Nephron progenitor cell (in vitro differentiated cells): ENCODE results near the gene CALM1.

Experiments used
- DNase-seq: peaks from one replicate; pipeline ENCODE4 v3.0.0; 2021
- H3K27ac Mint-ChIP-seq: 2 replicates; pipeline ENCODE4 v1.8.0; 2021; ENCODE audit warnings: mild to moderate bottlenecking, moderate library complexity, mixed read lengths
- H3K27me3 Mint-ChIP-seq: 2 replicates; pipeline ENCODE4 v1.8.0; 2021; ENCODE audit warnings: mild to moderate bottlenecking, low read depth, mixed read lengths; ENCODE audit not compliant: poor library complexity
- H3K36me3 Mint-ChIP-seq: 2 replicates; pipeline ENCODE4 v1.8.0; 2021; ENCODE audit warnings: low read depth, mixed read lengths
- H3K4me1 Mint-ChIP-seq: 2 replicates; pipeline ENCODE4 v1.8.0; 2021; ENCODE audit warnings: mixed read lengths
- H3K4me3 Mint-ChIP-seq: 2 replicates; pipeline ENCODE4 v1.8.0; 2021; ENCODE audit warnings: mild to moderate bottlenecking, moderate library complexity, mixed read lengths
- H3K9me3 Mint-ChIP-seq: 2 replicates; pipeline ENCODE4 v1.8.0; 2021; ENCODE audit warnings: mild to moderate bottlenecking, moderate library complexity, mixed read lengths
- TF ChIP-seq, protein P1 (sequence below): fragments of 200-600 bp; sonication (generic); IDR thresholded peaks from 2 replicates; pipeline ENCODE4 v1.5.0; 2021; ENCODE audit warnings: antibody characterized with exemption

The CALM1 gene

GRCh38 chr14:90443161-90444076 lies 46.6 kb downstream of the CALM1 start:
- TF ChIP-seq, protein P1, sequence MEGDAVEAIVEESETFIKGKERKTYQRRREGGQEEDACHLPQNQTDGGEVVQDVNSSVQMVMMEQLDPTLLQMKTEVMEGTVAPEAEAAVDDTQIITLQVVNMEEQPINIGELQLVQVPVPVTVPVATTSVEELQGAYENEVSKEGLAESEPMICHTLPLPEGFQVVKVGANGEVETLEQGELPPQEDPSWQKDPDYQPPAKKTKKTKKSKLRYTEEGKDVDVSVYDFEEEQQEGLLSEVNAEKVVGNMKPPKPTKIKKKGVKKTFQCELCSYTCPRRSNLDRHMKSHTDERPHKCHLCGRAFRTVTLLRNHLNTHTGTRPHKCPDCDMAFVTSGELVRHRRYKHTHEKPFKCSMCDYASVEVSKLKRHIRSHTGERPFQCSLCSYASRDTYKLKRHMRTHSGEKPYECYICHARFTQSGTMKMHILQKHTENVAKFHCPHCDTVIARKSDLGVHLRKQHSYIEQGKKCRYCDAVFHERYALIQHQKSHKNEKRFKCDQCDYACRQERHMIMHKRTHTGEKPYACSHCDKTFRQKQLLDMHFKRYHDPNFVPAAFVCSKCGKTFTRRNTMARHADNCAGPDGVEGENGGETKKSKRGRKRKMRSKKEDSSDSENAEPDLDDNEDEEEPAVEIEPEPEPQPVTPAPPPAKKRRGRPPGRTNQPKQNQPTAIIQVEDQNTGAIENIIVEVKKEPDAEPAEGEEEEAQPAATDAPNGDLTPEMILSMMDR: no peak
- Mint-ChIP-seq H3K27ac (no peak overlapping the region), H3K4me1 (peaks cover 26% of the 10 kb centered on the region), H3K36me3 (no peaks in the 10 kb centered on the region), H3K9me3 (peaks cover 21% of the 10 kb centered on the region), H3K27me3 (peaks cover 4% of the 10 kb centered on the region), H3K4me3 (no peak overlapping the region)
- DNase-seq: no peak

DNA sequence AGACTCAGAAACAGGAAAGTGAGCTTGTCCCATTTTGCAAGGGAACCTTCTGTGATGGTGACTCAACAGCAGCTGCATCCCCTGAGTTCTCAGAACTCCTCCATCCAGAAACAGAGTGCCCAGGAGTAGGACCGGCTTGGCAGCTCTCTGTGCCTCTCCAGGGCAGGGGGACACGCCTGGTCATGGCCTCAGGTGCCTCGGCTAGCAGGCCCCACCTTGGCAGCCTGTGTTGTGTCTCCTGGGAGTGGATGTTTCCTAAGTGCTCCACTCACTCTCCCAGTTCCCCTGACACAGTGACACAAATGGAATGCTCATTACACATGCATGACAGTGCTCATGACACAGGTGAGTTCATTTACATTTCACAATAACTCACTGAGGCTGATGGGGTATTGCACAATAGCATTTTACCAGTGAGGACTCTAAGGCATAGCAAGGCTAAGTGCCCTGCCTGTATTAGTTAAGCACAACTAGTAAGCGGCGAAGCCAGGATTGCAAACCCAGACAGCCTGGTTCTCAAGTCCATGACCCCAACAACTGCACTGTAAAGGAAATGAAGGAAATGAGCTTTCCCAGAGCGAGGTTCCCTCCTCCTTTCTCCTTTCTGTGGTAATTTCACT lies 47.4 kb downstream of the CALM1 start:
- H3K9me3 Mint-ChIP-seq: peaks cover 21% of the 10 kb centered on the region
- DNase-seq: no peak
- no peaks in the 10 kb centered on the region for H3K36me3 Mint-ChIP-seq
- peaks cover 26% of the 10 kb centered on the region for H3K4me1 Mint-ChIP-seq
- peaks cover 4% of the 10 kb centered on the region for H3K27me3 Mint-ChIP-seq
- H3K4me3 Mint-ChIP-seq: no peak overlapping the region
- H3K27ac Mint-ChIP-seq: no peak overlapping the region
- TF ChIP-seq, protein P1: no peak

GRCh38 chr14:90445011-90445410 lies 48.2 kb downstream of the CALM1 start:
- H3K36me3 Mint-ChIP-seq: no peaks in the 10 kb centered on the region
- peak overlapping the region; percentile 88 for H3K27ac Mint-ChIP-seq
- H3K4me1 Mint-ChIP-seq: peaks cover 21% of the 10 kb centered on the region
- TF ChIP-seq, protein P1: no peak
- H3K9me3 Mint-ChIP-seq: peaks cover 21% of the 10 kb centered on the region
- DNase-seq: no peak
- peaks cover 9% of the 10 kb centered on the region for H3K27me3 Mint-ChIP-seq
- no peak overlapping the region for H3K4me3 Mint-ChIP-seq

DNA sequence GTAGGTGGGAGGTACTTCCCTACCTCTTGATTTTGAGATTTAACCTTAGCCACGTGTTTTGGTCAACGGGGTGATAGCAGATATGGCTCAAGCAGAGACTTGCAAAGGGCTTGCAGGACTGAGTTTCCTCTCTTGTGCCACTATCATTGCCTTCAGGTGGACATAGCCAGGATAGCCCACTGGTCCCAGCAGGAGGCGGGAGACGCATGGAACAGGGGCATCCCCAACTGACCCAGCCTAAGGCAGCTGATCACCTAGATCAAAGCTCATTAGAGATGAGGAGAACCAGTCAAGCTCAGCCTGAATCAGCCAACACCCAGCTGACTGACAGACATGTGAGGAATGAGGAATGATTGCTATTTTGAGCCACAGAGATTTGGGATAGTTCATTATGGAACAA lies 49.6 kb downstream of the CALM1 start:
- Mint-ChIP-seq H3K27ac (no peak overlapping the region), H3K4me1 (peaks cover 14% of the 10 kb centered on the region), H3K27me3 (peaks cover 11% of the 10 kb centered on the region), H3K4me3 (no peak overlapping the region), H3K36me3 (no peaks in the 10 kb centered on the region), H3K9me3 (peaks cover 21% of the 10 kb centered on the region)
- no peak for DNase-seq
- TF ChIP-seq, protein P1: no peak

DNA sequence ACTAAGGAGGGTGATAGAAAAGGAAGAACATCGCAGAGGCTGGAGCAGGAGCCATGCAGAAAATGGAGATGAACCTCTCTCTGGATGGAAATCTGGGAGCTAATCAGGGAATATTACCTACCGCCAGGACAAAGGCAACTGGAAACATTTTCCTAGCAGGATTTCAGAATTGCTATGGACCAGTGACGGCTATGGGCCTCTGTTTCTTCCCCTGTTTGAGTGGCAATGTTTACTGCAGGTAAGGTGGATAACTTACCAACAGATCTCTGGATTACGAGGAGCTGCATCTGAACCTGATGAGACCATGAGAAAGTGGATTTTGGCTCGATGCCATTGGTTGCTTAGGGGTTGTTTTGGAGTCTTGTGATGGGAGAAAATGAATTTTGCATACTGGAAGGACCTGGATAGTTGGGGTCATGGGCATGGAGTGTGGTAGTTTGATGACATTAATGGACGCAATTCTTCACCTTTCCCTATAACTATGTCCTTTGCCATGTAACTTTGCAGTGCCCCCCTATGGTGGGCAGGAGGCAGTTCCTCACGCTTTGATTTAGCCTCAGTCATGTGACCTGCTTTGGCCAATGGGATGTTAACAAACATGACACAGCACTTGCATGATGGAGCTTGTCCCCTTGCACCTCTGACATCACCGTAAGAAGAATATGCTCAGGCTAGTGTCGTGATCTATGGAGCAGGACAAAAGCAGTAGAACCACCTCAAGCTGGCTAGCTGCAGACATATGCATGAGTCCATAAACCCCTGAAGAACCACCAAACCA lies 51.1 kb downstream of the CALM1 start:
- DNase-seq: no peak
- peaks cover 6% of the 10 kb centered on the region for H3K27me3 Mint-ChIP-seq
- TF ChIP-seq, protein P1: no peak
- H3K27ac Mint-ChIP-seq: no peak overlapping the region
- H3K4me1 Mint-ChIP-seq: peaks cover 16% of the 10 kb centered on the region
- peaks cover 21% of the 10 kb centered on the region for H3K9me3 Mint-ChIP-seq
- H3K36me3 Mint-ChIP-seq: no peaks in the 10 kb centered on the region
- H3K4me3 Mint-ChIP-seq: no peak overlapping the region
